VCaP (cell line): ENCODE data around the gene COL9A2.

ENCODE experiments used
- H3K27ac ChIP-seq: fragments of 450-650 bp; 2 replicates; pipeline ENCODE4 v1.5.1; 2017
- CTCF ChIP-seq: fragments of 450-650 bp; conservative IDR thresholded peaks from 2 replicates; pipeline ENCODE4 v1.5.1; 2017; ENCODE audit warnings: mild to moderate bottlenecking, moderate library complexity

Gene COL9A2

GRCh38 chr1:40316595-40317393 lies at the start of gene COL9A2:
Gene COL9A2 (minus strand): TSS chr1:40317286. CDS start chr1:40317197, 89 bp downstream.
- peak; percentile 27; the same call in 1 of the 2 replicates for TF ChIP-seq CTCF
- peak within 1 kb of the TSS; percentile 67; the same call in 1 of the 2 replicates for H3K27ac ChIP-seq

GRCh38 chr1:40363721-40364120 lies 46.6 kb upstream of the COL9A2 start:
- no peak overlapping the region for H3K27ac ChIP-seq

GRCh38 chr1:40362699-40363098 lies 45.6 kb upstream of the COL9A2 start:
- no peak overlapping the region for H3K27ac ChIP-seq
- TF ChIP-seq CTCF, result no peak

More at GRCh38 chr1:40363721-40364120, 46.6 kb upstream of the COL9A2 start:
- TF ChIP-seq CTCF, result no peak

GRCh38 chr1:40362199-40362598 lies 45.1 kb upstream of the COL9A2 start:
- TF ChIP-seq CTCF, result no peak
- no peak overlapping the region for H3K27ac ChIP-seq

- no peak overlapping the region for H3K27ac ChIP-seq
- no peak for TF ChIP-seq CTCF
These were observed 44.6 kb upstream of the COL9A2 start for GRCh38 chr1:40361637-40362036.

GRCh38 chr1:40361201-40361600 lies 44.1 kb upstream of the COL9A2 start:
- no peak for TF ChIP-seq CTCF
- H3K27ac ChIP-seq, result no peak overlapping the region

- no peak overlapping the region for H3K27ac ChIP-seq
- TF ChIP-seq CTCF, result no peak
These were observed 43.5 kb upstream of the COL9A2 start for GRCh38 chr1:40360631-40361030.
